ENCODE data around the gene ASB18.

ASB18 gene

GRCh38 chr2:236250909-236251579 lies 13.2 kb downstream of the ASB18 start:
- no peak for TF ChIP-seq FOXP2 (optimal IDR thresholded peaks at IDR 0.05; ENCODE audit: borderline replicate concordance, extremely low read depth, extremely low read length, insufficient read depth)
- TF ChIP-seq SIN3A (IDR thresholded peaks at IDR 0.05; ENCODE audit: borderline replicate concordance, insufficient read depth, low read length), result no peak
- TF ChIP-seq POLR2AphosphoS5 (IDR thresholded peaks at IDR 0.05; ENCODE audit: low read depth, low read length), result no peak
- no peak for TF ChIP-seq REST (IDR thresholded peaks at IDR 0.05; ENCODE audit: insufficient read depth in 1 of 2, low read depth in 2 of 2, low read length in 2 of 2)

GRCh38 chr2:236250286-236250685 lies 13.9 kb downstream of the ASB18 start:
- TF ChIP-seq REST (IDR thresholded peaks at IDR 0.05; ENCODE audit: insufficient read depth in 1 of 2, low read depth in 2 of 2, low read length in 2 of 2) (no peak), FOXP2 (optimal IDR thresholded peaks at IDR 0.05; ENCODE audit: borderline replicate concordance, extremely low read depth, extremely low read length, insufficient read depth) (no peak), SIN3A (IDR thresholded peaks at IDR 0.05; ENCODE audit: borderline replicate concordance, insufficient read depth, low read length) (no peak), TAF1 (IDR thresholded peaks at IDR 0.05; ENCODE audit: borderline replicate concordance, insufficient read depth, low read length) (no peak), POLR2AphosphoS5 (IDR thresholded peaks at IDR 0.05; ENCODE audit: low read depth, low read length) (no peak)

GRCh38 chr2:236249066-236249465 lies 15.1 kb downstream of the ASB18 start:
- TF ChIP-seq REST (IDR thresholded peaks at IDR 0.05; ENCODE audit: insufficient read depth in 1 of 2, low read depth in 2 of 2, low read length in 2 of 2), result no peak
- TF ChIP-seq SIN3A (IDR thresholded peaks at IDR 0.05; ENCODE audit: borderline replicate concordance, insufficient read depth, low read length), result no peak
- TF ChIP-seq TAF1 (IDR thresholded peaks at IDR 0.05; ENCODE audit: borderline replicate concordance, insufficient read depth, low read length), result no peak
- TF ChIP-seq FOXP2 (optimal IDR thresholded peaks at IDR 0.05; ENCODE audit: borderline replicate concordance, extremely low read depth, extremely low read length, insufficient read depth), result no peak
- TF ChIP-seq POLR2AphosphoS5 (IDR thresholded peaks at IDR 0.05; ENCODE audit: low read depth, low read length), result no peak

- TF ChIP-seq REST (IDR thresholded peaks at IDR 0.05; ENCODE audit: insufficient read depth in 1 of 2, low read depth in 2 of 2, low read length in 2 of 2) (no peak), TAF1 (IDR thresholded peaks at IDR 0.05; ENCODE audit: borderline replicate concordance, insufficient read depth, low read length) (no peak), SIN3A (IDR thresholded peaks at IDR 0.05; ENCODE audit: borderline replicate concordance, insufficient read depth, low read length) (no peak), FOXP2 (optimal IDR thresholded peaks at IDR 0.05; ENCODE audit: borderline replicate concordance, extremely low read depth, extremely low read length, insufficient read depth) (no peak), POLR2AphosphoS5 (IDR thresholded peaks at IDR 0.05; ENCODE audit: low read depth, low read length) (no peak)
These were observed 17.4 kb downstream of the ASB18 start for GRCh38 chr2:236246711-236247246.
